Caco-2 (cell line): ENCODE measurements around the gene SLC10A1. TPM values are rescaled to one million over a fixed set of nuclear protein-coding genes. Genes with fewer than 3 reads are reported as not detected.

Experiments
- BruUV-seq: library from RNA; stranded (reverse); fragments of 400-500 nt; replicated peaks from 2 replicates; lab custom pipeline; 2021; lab: Mats Ljungman, UMichigan
- CTCF ChIA-PET: fragments of 300-600 bp; sonication (Branson Sonifier 250); formaldehyde crosslinking; loops from one replicate; lab custom pipeline; 2022; ENCODE audit warnings: antibody characterized with exemption; lab: Charles Lee
- POLR2A ChIA-PET: fragments of 300-600 bp; sonication (Branson Sonifier 250); formaldehyde crosslinking; loops from one replicate; lab custom pipeline; 2022; ENCODE audit warnings: antibody characterized with exemption; lab: Charles Lee
- DNase-seq, 2 experiments: peaks; one replicate each; pipeline versions ENCODE4 v3.0.0 to v3.0.0-alpha.2; 2020 to 2022
- H3K27me3 ChIP-seq: replicated peaks from 2 replicates; pipeline ENCODE4 v1.6.0; 2011; ENCODE audit warnings: low read length; ENCODE audit not compliant: control insufficient read depth, insufficient read depth
- H3K36me3 ChIP-seq: 2 replicates; pipeline ENCODE4 v1.5.1; 2011; ENCODE audit warnings: low read length; ENCODE audit not compliant: control insufficient read depth, insufficient read depth
- H3K4me1 ChIP-seq: fragments of 250-450 bp; sonication (Bioruptor Pico); 2 replicates; pipeline ENCODE4 v1.5.1; 2020; ENCODE audit warnings: mild to moderate bottlenecking
- H3K4me3 ChIP-seq: 2 replicates; pipeline ENCODE4 v1.5.1; 2011; ENCODE audit warnings: low read depth, mild to moderate bottlenecking, control low read depth, low read length
- H3K9me3 ChIP-seq: fragments of 250-450 bp; sonication (Bioruptor Pico); 2 replicates; pipeline ENCODE4 v1.5.1; 2020; ENCODE audit warnings: mild to moderate bottlenecking, moderate library complexity
- H3K27ac Mint-ChIP-seq: one replicate; pipeline ENCODE4 v1.8.0; 2022; ENCODE audit warnings: mixed read lengths; ENCODE audit not compliant: unreplicated experiment
- H3K27me3 Mint-ChIP-seq: one replicate; pipeline ENCODE4 v1.8.0; 2022; ENCODE audit warnings: mixed read lengths; ENCODE audit not compliant: insufficient read depth, unreplicated experiment
- H3K36me3 Mint-ChIP-seq: one replicate; pipeline ENCODE4 v1.8.0; 2022; ENCODE audit warnings: mild to moderate bottlenecking, mixed read lengths; ENCODE audit not compliant: insufficient read depth, unreplicated experiment
- H3K4me1 Mint-ChIP-seq: one replicate; pipeline ENCODE4 v1.8.0; 2022; ENCODE audit warnings: low read depth, mixed read lengths; ENCODE audit not compliant: unreplicated experiment
- H3K4me3 Mint-ChIP-seq: one replicate; pipeline ENCODE4 v1.8.0; 2022; ENCODE audit warnings: mild to moderate bottlenecking, moderate library complexity, mixed read lengths; ENCODE audit not compliant: unreplicated experiment
- H3K9me3 Mint-ChIP-seq: one replicate; pipeline ENCODE4 v1.8.0; 2022; ENCODE audit warnings: mixed read lengths; ENCODE audit not compliant: unreplicated experiment
- CTCF ChIP-seq, 2 experiments: fragments of 200-600 bp in 1 of 2; IDR thresholded peaks; 1 replicate in 1 of 2; 2 replicates in 1 of 2; pipeline versions ENCODE4 v1.5.1 to v1.8.0; 2011 to 2022; ENCODE audit warnings: antibody characterized with exemption in 1 of 2, control low read depth in 1 of 2, inconsistent platforms in 1 of 2, low read depth in 1 of 2, low read length in 1 of 2, mild to moderate bottlenecking in 1 of 2, moderate library complexity in 1 of 2; ENCODE audit not compliant: insufficient read depth in 1 of 2, severe bottlenecking in 1 of 2, unreplicated experiment in 1 of 2
- intact Hi-C: fragments of 100-400 bp; cut with micrococcal nuclease; formaldehyde crosslinking; loops from one replicate; pipeline ENCODE4 v1.10.0; 2022; ENCODE audit not compliant: unreplicated experiment
- total RNA-seq: library from RNA; stranded (reverse); gene quantifications from 2 replicates; pipeline ENCODE4 v1.2.3, GENCODE V29; 2022

SLC10A1 gene
- total RNA-seq, 1 experiment from 2014 or later: 3.8 TPM

GRCh38 chr14:69776875-69777453 is 20.1 kb downstream of the SLC10A1 start:
- DNase-seq: no peak
- peaks cover 5% of the 10 kb centered on the region; the same call in 1 of the 2 replicates for H3K36me3 ChIP-seq

GRCh38 chr14:69775012-69775411 is 22.0 kb downstream of the SLC10A1 start:
- no peaks in the 10 kb centered on the region for H3K27me3 ChIP-seq
- CTCF ChIA-PET: no interaction called here
- intact Hi-C loops: no loop called here
- DNase-seq: no peak
- peaks cover 8% of the 10 kb centered on the region for H3K36me3 ChIP-seq
- no TSS peak for BruUV-seq
- peaks cover 9% of the 10 kb centered on the region; the same call in 1 of the 2 replicates for H3K4me1 ChIP-seq
- Mint-ChIP-seq H3K4me3 (no peak overlapping the region), H3K4me1 (peaks cover 5% of the 10 kb centered on the region), H3K9me3 (no peaks in the 10 kb centered on the region), H3K27me3 (no peaks in the 10 kb centered on the region), H3K27ac (no peak overlapping the region), H3K36me3 (peaks cover 91% of the 10 kb centered on the region)
- H3K4me3 ChIP-seq: no peak overlapping the region
- no peak for TF ChIP-seq CTCF (IDR thresholded peaks at IDR 0.05; ENCODE audit: insufficient read depth in 1 of 2, low read depth in 1 of 2, low read length in 1 of 2, severe bottlenecking in 1 of 2, unreplicated experiment in 1 of 2)
- POLR2A ChIA-PET: no interaction called here
- no peaks in the 10 kb centered on the region for H3K9me3 ChIP-seq

More at GRCh38 chr14:69776875-69777453, 20.1 kb downstream of the SLC10A1 start:
- no TSS peak for BruUV-seq
- intact Hi-C loops: no loop called here
- H3K4me1 ChIP-seq: 0 out of 2 replicates have a peak, but pooled peaks cover under 1% of the 10 kb centered on the region
- POLR2A ChIA-PET: no interaction called here
- TF ChIP-seq CTCF (IDR thresholded peaks at IDR 0.05; ENCODE audit: insufficient read depth in 1 of 2, low read depth in 1 of 2, low read length in 1 of 2, severe bottlenecking in 1 of 2, unreplicated experiment in 1 of 2): no peak
- no peak overlapping the region for H3K4me3 ChIP-seq
- no peaks in the 10 kb centered on the region for H3K27me3 ChIP-seq
- H3K27ac Mint-ChIP-seq: no peak overlapping the region
- peaks cover 83% of the 10 kb centered on the region for H3K36me3 Mint-ChIP-seq
- no peaks in the 10 kb centered on the region for H3K9me3 ChIP-seq
- H3K4me3 Mint-ChIP-seq: no peak overlapping the region
- CTCF ChIA-PET: no interaction called here
- H3K9me3 Mint-ChIP-seq: no peaks in the 10 kb centered on the region
- H3K4me1 Mint-ChIP-seq: no peaks in the 10 kb centered on the region
- no peaks in the 10 kb centered on the region for H3K27me3 Mint-ChIP-seq

- peaks cover 7% of the 10 kb centered on the region for H3K4me1 Mint-ChIP-seq
- no peaks in the 10 kb centered on the region for H3K9me3 ChIP-seq
- no peak for TF ChIP-seq CTCF (IDR thresholded peaks at IDR 0.05; ENCODE audit: insufficient read depth in 1 of 2, low read depth in 1 of 2, low read length in 1 of 2, severe bottlenecking in 1 of 2, unreplicated experiment in 1 of 2)
- peaks cover 100% of the 10 kb centered on the region for H3K36me3 Mint-ChIP-seq
- peaks cover 9% of the 10 kb centered on the region; the same call in 1 of the 2 replicates for H3K4me1 ChIP-seq
- ChIA-PET CTCF (interaction anchor here (0.7 kb wide), 1 partner anchor 245 kb away, joined by 3 read pairs; no protein-coding TSS in a partner anchor), POLR2A (interaction anchor here (0.7 to 0.9 kb wide), 2 partner anchors 11 to 23 kb away, joined by 3 to 7 read pairs; partner anchors contain the start of gene SLC10A1)
- H3K27me3 ChIP-seq: no peaks in the 10 kb centered on the region
- DNase-seq: no peak
- H3K27me3 Mint-ChIP-seq: no peaks in the 10 kb centered on the region
- BruUV-seq: no TSS peak
- no peak overlapping the region for H3K4me3 ChIP-seq
- H3K4me3 Mint-ChIP-seq: no peak overlapping the region
- peaks cover 14% of the 10 kb centered on the region for H3K36me3 ChIP-seq
- no peaks in the 10 kb centered on the region for H3K9me3 Mint-ChIP-seq
- no peak overlapping the region for H3K27ac Mint-ChIP-seq
- intact Hi-C loops: no loop called here
Measured at GRCh38 chr14:69773571-69774276, 23.3 kb downstream of the SLC10A1 start.
